ENCODE results near the gene CLIC6.
"Not testable (repeated sequence)": the region's sequence is repeated elsewhere in the genome, so short reads cannot be mapped to it uniquely, and the experiment has no call there.

The CLIC6 gene

DNA sequence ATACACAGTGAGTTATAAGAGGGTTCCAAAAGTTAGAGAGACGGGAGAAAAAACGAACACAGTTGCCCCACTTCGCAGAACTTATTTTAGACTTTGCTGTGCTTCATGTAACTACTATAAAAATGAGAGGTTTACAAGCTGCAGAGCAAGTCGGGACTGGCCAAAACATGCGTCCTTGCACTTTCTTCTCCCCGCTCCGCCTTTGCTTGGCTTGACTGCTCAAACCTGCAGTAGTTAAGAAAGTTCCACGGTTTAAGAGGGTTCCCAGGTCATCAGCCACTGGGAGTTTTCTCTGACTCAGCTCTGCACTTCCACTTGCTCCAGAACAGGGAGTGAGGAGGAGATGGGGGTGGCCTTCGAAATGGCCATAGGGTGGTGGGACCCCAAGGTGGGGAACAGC is 36.2 kb downstream of the CLIC6 start:
- TF ChIP-seq, protein P1, sequence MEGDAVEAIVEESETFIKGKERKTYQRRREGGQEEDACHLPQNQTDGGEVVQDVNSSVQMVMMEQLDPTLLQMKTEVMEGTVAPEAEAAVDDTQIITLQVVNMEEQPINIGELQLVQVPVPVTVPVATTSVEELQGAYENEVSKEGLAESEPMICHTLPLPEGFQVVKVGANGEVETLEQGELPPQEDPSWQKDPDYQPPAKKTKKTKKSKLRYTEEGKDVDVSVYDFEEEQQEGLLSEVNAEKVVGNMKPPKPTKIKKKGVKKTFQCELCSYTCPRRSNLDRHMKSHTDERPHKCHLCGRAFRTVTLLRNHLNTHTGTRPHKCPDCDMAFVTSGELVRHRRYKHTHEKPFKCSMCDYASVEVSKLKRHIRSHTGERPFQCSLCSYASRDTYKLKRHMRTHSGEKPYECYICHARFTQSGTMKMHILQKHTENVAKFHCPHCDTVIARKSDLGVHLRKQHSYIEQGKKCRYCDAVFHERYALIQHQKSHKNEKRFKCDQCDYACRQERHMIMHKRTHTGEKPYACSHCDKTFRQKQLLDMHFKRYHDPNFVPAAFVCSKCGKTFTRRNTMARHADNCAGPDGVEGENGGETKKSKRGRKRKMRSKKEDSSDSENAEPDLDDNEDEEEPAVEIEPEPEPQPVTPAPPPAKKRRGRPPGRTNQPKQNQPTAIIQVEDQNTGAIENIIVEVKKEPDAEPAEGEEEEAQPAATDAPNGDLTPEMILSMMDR (conservative IDR thresholded peaks at IDR 0.05; ENCODE audit: low read depth, low read length) = no peak
- no peak overlapping the region for H3K4me3 ChIP-seq (ENCODE audit: low read length)
- DNase-seq (ENCODE audit: low read depth) = no peak

- no peak overlapping the region for H3K4me3 ChIP-seq (ENCODE audit: low read length)
- no peak for DNase-seq (ENCODE audit: low read depth)
- TF ChIP-seq, protein P1 (conservative IDR thresholded peaks at IDR 0.05; ENCODE audit: low read depth, low read length) = no peak
Observed at GRCh38 chr21:34706337-34706736, 37.5 kb downstream of the CLIC6 start.

- TF ChIP-seq, protein P1 (conservative IDR thresholded peaks at IDR 0.05; ENCODE audit: low read depth, low read length) = no peak
- no peak overlapping the region for H3K4me3 ChIP-seq (ENCODE audit: low read length)
- no peak for DNase-seq (ENCODE audit: low read depth)
Observed at GRCh38 chr21:34707876-34708325, 39.1 kb downstream of the CLIC6 start.

DNA sequence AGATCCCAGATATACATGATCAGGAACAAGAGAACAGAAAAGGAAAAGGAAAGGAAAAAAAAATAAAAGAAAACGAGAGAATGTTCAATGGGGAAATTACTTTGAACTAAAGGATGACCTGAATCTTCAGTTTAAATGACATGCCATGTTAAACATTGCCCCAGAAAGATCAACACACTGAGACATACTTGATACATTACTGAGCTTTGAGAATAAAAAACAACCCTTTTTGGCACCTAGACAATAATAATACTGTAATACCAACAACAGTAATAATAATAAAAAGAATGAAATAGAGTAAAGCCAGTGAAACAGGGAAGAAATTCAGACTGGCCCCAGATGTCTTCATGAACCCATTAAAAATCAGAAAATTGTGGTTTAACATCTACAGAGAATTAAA is 44.8 kb downstream of the CLIC6 start:
- H3K4me3 ChIP-seq (ENCODE audit: low read length) = no peak overlapping the region
- no peak for DNase-seq (ENCODE audit: low read depth)
- TF ChIP-seq, protein P1 (conservative IDR thresholded peaks at IDR 0.05; ENCODE audit: low read depth, low read length) = no peak

- H3K4me3 ChIP-seq (ENCODE audit: low read length) = no peak overlapping the region
- TF ChIP-seq, protein P1 (conservative IDR thresholded peaks at IDR 0.05; ENCODE audit: low read depth, low read length) = no peak
- no peak for DNase-seq (ENCODE audit: low read depth)
Observed at GRCh38 chr21:34715518-34715917, 46.7 kb downstream of the CLIC6 start.

- H3K4me3 ChIP-seq (ENCODE audit: low read length) = no peak overlapping the region
- no peak for DNase-seq (ENCODE audit: low read depth)
- TF ChIP-seq, protein P1 (conservative IDR thresholded peaks at IDR 0.05; ENCODE audit: low read depth, low read length) = no peak
Observed at GRCh38 chr21:34715985-34716596, 47.3 kb downstream of the CLIC6 start.

DNA sequence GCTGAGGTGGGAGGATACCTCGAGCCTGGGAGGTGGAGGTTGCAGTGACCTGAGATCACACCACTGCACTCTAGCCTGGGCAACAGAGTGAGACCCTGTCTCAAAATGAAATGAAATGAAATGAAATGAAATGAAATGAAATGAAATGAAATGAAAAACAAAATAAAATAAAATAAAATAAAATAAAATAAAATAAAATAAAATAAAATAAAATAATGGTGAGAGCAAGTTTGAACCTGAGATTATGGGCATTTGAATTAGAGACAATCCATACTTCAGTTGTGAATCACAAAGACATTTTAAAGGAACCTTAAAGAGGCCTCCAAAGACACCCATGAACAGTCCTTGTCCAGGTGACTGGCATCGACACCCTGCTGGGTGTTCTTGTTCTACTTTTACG is 49.7 kb downstream of the CLIC6 start:
- DNase-seq (ENCODE audit: low read depth); H3K4me3 ChIP-seq (ENCODE audit: low read length): not testable (repeated sequence)

All from retinal pigment epithelial cell (primary cell).